Measurements from ENCODE around the gene GNAI2.

GNAI2 gene

GRCh38 chr3:50229490-50229889 is 6.5 kb upstream of the GNAI2 start:
- TF ChIP-seq CSDC2 (CRISPR knock-in tag; IDR thresholded peaks at IDR 0.05) (no peak), ESRRG (CRISPR knock-in tag; IDR thresholded peaks at IDR 0.05) (no peak), TCF4 (CRISPR knock-in tag; IDR thresholded peaks at IDR 0.05; ENCODE audit: borderline replicate concordance) (no peak), ISL1 (CRISPR knock-in tag; IDR thresholded peaks at IDR 0.05) (no peak)

GRCh38 chr3:50230104-50230793 is 5.8 kb upstream of the GNAI2 start:
- no peak for TF ChIP-seq SNAI2 (CRISPR knock-in tag; IDR thresholded peaks at IDR 0.05)
- no peak for TF ChIP-seq ZNF8 (CRISPR knock-in tag; IDR thresholded peaks at IDR 0.05)
- no peak for TF ChIP-seq POU6F1 (CRISPR knock-in tag; IDR thresholded peaks at IDR 0.05; ENCODE audit: borderline replicate concordance, low read depth)
- TF ChIP-seq TOX (CRISPR knock-in tag; IDR thresholded peaks at IDR 0.05; ENCODE audit: borderline replicate concordance): no peak
- TF ChIP-seq RARB (CRISPR knock-in tag; IDR thresholded peaks at IDR 0.05): no peak
- no peak for TF ChIP-seq PATZ1 (CRISPR knock-in tag; IDR thresholded peaks at IDR 0.05; ENCODE audit: borderline replicate concordance)
- TF ChIP-seq TCF4 (CRISPR knock-in tag; IDR thresholded peaks at IDR 0.05; ENCODE audit: borderline replicate concordance): no peak
- TF ChIP-seq ZFP3 (CRISPR knock-in tag; IDR thresholded peaks at IDR 0.05): no peak
- ATAC-seq: no peak

More at GRCh38 chr3:50229490-50229889, 6.5 kb upstream of the GNAI2 start:
- ATAC-seq: no peak

GRCh38 chr3:50230794-50231125 is 5.2 kb upstream of the GNAI2 start:
- ATAC-seq: no peak
- TF ChIP-seq CREB5 (CRISPR knock-in tag; IDR thresholded peaks at IDR 0.05; ENCODE audit: low read depth) (no peak), ARNTL (CRISPR knock-in tag; IDR thresholded peaks at IDR 0.05; ENCODE audit: borderline replicate concordance, low read depth) (no peak), ZNF8 (CRISPR knock-in tag; IDR thresholded peaks at IDR 0.05) (no peak), ISL1 (CRISPR knock-in tag; IDR thresholded peaks at IDR 0.05) (no peak), CSRNP3 (CRISPR knock-in tag; IDR thresholded peaks at IDR 0.05) (no peak), SNAI2 (CRISPR knock-in tag; IDR thresholded peaks at IDR 0.05) (no peak), ZNF565 (CRISPR knock-in tag; conservative IDR thresholded peaks at IDR 0.05; ENCODE audit: low read depth) (no peak), ZNF70 (CRISPR knock-in tag; IDR thresholded peaks at IDR 0.05) (no peak), ZFP30 (CRISPR knock-in tag; IDR thresholded peaks at IDR 0.05) (no peak), BACH2 (CRISPR knock-in tag; IDR thresholded peaks at IDR 0.05; ENCODE audit: borderline replicate concordance) (no peak), POU6F1 (CRISPR knock-in tag; IDR thresholded peaks at IDR 0.05; ENCODE audit: borderline replicate concordance, low read depth) (no peak), CSDC2 (CRISPR knock-in tag; IDR thresholded peaks at IDR 0.05) (no peak), RARB (CRISPR knock-in tag; IDR thresholded peaks at IDR 0.05) (no peak), PPARA (CRISPR knock-in tag; IDR thresholded peaks at IDR 0.05; ENCODE audit: borderline replicate concordance) (no peak), ZFP3 (CRISPR knock-in tag; IDR thresholded peaks at IDR 0.05) (no peak)

GRCh38 chr3:50231581-50231980 is 4.4 kb upstream of the GNAI2 start:
- ATAC-seq: no peak
- TF ChIP-seq TOX (CRISPR knock-in tag; IDR thresholded peaks at IDR 0.05; ENCODE audit: borderline replicate concordance): no peak
- no peak for TF ChIP-seq CREB5 (CRISPR knock-in tag; IDR thresholded peaks at IDR 0.05; ENCODE audit: low read depth)
- no peak for TF ChIP-seq PATZ1 (CRISPR knock-in tag; IDR thresholded peaks at IDR 0.05; ENCODE audit: borderline replicate concordance)
- TF ChIP-seq ZFP3 (CRISPR knock-in tag; IDR thresholded peaks at IDR 0.05): no peak
- no peak for TF ChIP-seq ZC3H10 (CRISPR knock-in tag; IDR thresholded peaks at IDR 0.05)
- no peak for TF ChIP-seq CSDC2 (CRISPR knock-in tag; IDR thresholded peaks at IDR 0.05)
- TF ChIP-seq POU6F1 (CRISPR knock-in tag; IDR thresholded peaks at IDR 0.05; ENCODE audit: borderline replicate concordance, low read depth): no peak
- no peak for TF ChIP-seq ZFP30 (CRISPR knock-in tag; IDR thresholded peaks at IDR 0.05)

Data from SK-N-SH treated with all-trans-retinoic acid at 6 μM for 48 hours (cell line).